Measurements from ENCODE around the gene SRRM3.

DNA sequence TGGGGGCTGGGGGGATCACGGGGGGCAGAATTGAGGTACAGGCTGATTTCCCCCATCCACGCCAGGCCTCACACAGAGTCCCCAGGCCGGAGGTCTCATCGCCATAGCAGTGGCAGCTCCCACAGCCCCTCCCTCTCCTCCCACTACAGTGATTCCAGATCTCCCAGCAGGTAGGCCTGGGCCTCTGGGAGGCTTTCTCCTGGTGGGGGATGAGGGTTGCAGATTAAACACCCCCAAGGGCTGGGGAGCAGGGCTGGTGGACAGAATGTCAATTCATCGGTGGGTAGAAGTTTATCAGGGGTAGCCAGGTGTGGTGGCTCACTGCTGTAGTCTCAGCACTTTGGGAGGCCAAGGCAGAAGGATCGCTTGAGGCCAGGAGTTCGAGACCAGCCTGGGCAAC lies 63.6 kb downstream of the SRRM3 start:
- TF ChIP-seq, protein P1, sequence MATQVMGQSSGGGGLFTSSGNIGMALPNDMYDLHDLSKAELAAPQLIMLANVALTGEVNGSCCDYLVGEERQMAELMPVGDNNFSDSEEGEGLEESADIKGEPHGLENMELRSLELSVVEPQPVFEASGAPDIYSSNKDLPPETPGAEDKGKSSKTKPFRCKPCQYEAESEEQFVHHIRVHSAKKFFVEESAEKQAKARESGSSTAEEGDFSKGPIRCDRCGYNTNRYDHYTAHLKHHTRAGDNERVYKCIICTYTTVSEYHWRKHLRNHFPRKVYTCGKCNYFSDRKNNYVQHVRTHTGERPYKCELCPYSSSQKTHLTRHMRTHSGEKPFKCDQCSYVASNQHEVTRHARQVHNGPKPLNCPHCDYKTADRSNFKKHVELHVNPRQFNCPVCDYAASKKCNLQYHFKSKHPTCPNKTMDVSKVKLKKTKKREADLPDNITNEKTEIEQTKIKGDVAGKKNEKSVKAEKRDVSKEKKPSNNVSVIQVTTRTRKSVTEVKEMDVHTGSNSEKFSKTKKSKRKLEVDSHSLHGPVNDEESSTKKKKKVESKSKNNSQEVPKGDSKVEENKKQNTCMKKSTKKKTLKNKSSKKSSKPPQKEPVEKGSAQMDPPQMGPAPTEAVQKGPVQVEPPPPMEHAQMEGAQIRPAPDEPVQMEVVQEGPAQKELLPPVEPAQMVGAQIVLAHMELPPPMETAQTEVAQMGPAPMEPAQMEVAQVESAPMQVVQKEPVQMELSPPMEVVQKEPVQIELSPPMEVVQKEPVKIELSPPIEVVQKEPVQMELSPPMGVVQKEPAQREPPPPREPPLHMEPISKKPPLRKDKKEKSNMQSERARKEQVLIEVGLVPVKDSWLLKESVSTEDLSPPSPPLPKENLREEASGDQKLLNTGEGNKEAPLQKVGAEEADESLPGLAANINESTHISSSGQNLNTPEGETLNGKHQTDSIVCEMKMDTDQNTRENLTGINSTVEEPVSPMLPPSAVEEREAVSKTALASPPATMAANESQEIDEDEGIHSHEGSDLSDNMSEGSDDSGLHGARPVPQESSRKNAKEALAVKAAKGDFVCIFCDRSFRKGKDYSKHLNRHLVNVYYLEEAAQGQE (tag by site-specific recombination; IDR thresholded peaks at IDR 0.05), result no peak
- no peak for TF ChIP-seq ZFP3 (tag by site-specific recombination; IDR thresholded peaks at IDR 0.05; ENCODE audit: low read depth)
- no peak for TF ChIP-seq ZNF768 (tag by site-specific recombination; IDR thresholded peaks at IDR 0.05)
- no peak for TF ChIP-seq KLF9 (tag by site-specific recombination; IDR thresholded peaks at IDR 0.05; ENCODE audit: low read depth)
- TF ChIP-seq, protein P2, sequence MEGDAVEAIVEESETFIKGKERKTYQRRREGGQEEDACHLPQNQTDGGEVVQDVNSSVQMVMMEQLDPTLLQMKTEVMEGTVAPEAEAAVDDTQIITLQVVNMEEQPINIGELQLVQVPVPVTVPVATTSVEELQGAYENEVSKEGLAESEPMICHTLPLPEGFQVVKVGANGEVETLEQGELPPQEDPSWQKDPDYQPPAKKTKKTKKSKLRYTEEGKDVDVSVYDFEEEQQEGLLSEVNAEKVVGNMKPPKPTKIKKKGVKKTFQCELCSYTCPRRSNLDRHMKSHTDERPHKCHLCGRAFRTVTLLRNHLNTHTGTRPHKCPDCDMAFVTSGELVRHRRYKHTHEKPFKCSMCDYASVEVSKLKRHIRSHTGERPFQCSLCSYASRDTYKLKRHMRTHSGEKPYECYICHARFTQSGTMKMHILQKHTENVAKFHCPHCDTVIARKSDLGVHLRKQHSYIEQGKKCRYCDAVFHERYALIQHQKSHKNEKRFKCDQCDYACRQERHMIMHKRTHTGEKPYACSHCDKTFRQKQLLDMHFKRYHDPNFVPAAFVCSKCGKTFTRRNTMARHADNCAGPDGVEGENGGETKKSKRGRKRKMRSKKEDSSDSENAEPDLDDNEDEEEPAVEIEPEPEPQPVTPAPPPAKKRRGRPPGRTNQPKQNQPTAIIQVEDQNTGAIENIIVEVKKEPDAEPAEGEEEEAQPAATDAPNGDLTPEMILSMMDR (tag by site-specific recombination; IDR thresholded peaks at IDR 0.05), result no peak
- TF ChIP-seq YY1 (tag by site-specific recombination; IDR thresholded peaks at IDR 0.05), result no peak
- TF ChIP-seq ZNF248 (tag by site-specific recombination; IDR thresholded peaks at IDR 0.05), result no peak
- TF ChIP-seq ZNF121 (tag by site-specific recombination; IDR thresholded peaks at IDR 0.05), result no peak
- no peak for TF ChIP-seq ZNF366 (tag by site-specific recombination; conservative IDR thresholded peaks at IDR 0.05)
- TF ChIP-seq KLF1 (tag by site-specific recombination; IDR thresholded peaks at IDR 0.05), result no peak
- TF ChIP-seq MZF1 (tag by site-specific recombination; IDR thresholded peaks at IDR 0.05; ENCODE audit: borderline replicate concordance), result no peak
- TF ChIP-seq, protein P3, sequence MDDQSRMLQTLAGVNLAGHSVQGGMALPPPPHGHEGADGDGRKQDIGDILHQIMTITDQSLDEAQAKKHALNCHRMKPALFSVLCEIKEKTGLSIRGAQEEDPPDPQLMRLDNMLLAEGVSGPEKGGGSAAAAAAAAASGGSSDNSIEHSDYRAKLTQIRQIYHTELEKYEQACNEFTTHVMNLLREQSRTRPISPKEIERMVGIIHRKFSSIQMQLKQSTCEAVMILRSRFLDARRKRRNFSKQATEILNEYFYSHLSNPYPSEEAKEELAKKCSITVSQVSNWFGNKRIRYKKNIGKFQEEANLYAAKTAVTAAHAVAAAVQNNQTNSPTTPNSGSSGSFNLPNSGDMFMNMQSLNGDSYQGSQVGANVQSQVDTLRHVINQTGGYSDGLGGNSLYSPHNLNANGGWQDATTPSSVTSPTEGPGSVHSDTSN (CRISPR knock-in tag; IDR thresholded peaks at IDR 0.05), result no peak
- TF ChIP-seq ZBTB7A (tag by site-specific recombination; IDR thresholded peaks at IDR 0.05; ENCODE audit: low read depth), result no peak

All from HEK293 (cell line).